COLO829 (cell line): Measurements from ENCODE around the gene CREBBP.

Experiments
- DNase-seq: peaks from one replicate; pipeline ENCODE4 v3.0.0; 2012; ENCODE audit warnings: low spot score

Gene CREBBP

DNA sequence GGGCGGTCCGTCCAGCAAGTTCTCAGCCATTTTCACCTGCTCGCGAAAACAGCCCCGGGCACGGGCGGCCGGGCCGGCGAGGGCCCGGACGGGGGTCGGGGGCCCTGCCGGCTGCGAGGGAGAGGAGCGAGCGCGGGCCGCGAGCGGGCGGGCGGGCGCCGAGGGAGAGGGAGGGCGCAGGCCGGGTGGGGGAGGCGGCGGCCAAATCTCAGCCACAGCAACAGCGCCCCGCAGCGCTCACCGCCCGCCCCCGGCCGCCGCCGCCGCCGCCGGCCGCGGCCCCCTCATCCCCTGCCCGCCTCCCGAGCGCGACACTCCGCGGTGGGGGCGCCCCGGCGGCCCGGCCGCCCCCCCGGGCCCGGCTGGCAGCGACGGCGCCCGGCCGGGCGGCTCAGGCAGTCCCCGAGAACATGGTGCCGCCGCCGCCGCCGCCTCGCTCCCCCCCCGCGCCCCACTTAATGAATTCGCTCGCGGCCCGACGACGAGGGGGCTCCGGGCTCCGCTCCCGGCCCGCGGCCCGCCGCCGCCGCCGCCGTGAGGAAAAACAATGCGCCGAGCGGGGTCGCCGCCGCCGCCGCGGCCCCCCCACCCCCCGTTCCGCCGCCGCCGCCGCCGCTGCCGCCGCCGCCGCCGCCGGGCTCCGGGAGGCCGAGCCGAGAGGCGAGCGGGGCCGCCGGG, 487 bp downstream of the CREBBP start:
- peak; percentile 14 for DNase-seq

- no peak for DNase-seq
These were observed 1.1 kb downstream of the CREBBP start for GRCh38 chr16:3879258-3879886.

GRCh38 chr16:3878610-3879009, 1.9 kb downstream of the CREBBP start:
- no peak for DNase-seq

- no peak for DNase-seq
These were observed 3.8 kb downstream of the CREBBP start for GRCh38 chr16:3876695-3877094.

GRCh38 chr16:3876160-3876559, 4.4 kb downstream of the CREBBP start:
- no peak for DNase-seq

- no peak for DNase-seq
These were observed 5.5 kb downstream of the CREBBP start for GRCh38 chr16:3874794-3875692.

DNA sequence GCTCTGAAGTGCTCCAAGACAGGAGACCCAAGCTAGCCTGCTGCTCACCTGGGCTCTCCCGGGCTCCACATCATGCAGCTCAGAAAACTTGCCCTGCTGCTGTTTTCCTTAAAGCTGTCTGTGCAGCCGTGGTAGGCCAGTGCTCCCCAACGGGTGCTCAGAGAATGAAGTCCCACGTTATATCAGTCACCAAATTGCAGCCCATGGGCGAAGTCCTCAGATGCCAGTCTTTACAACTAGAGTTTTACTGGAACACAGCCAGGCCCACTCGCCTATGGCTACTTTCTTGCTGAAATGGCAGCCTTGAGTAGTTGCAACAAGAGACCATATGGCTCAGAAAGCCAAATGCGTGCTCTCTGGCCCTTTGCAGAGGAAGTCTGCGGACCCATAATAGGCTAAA, 6.3 kb downstream of the CREBBP start:
- no peak for DNase-seq

DNA sequence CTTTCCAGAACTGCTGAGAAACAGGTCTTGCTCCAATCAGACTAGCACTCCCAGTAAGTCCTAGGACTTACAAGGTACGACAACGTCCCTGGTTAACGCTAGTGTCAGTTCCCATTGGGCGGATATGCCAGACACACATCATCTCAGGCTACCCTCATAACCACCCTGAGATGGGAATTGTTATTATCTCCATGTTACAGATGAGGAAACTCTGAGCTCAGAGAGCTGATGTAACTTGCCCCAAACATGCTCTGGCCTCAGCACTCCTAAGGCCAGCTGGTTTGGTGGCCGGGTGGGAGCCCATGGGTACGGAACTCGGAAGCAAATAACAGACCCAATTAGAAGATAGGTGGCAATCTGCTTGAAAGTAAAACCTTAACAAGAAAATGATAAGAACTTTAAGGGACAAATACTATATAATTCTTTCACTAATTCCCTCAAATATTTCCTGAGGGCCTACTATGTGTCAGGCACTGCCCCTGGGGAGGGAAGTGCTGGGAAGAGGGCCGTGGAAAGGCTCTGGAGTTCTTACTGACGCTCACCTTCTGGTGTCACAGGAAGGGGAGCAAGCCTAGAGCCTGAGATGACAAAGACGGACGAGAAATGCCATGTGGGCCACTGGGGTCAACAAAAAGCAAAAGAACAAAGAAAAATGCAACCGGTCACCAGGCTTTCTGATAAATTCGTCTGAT, 6.9 kb downstream of the CREBBP start:
- no peak for DNase-seq

GRCh38 chr16:3872216-3872895, 8.2 kb downstream of the CREBBP start:
- DNase-seq, result no peak

DNA sequence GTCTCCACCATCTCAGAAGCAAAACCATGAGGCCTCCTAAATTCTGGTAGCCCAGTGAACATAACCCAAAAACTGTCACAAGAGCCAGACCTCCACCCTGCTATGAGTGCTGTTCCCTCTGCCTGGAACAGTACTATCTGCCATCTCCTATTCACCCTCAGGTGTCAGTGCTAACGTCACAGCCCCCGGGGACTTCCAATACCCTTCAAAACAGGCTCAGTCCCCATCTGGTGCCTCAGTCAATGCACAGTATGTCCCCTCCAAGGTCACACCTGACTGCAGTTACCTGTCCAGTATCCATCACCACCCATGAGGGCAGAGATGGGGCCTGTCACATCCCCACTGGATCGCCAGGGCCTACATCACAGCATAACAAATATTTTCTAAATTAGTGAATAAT, 11.5 kb downstream of the CREBBP start:
- no peak for DNase-seq

DNA sequence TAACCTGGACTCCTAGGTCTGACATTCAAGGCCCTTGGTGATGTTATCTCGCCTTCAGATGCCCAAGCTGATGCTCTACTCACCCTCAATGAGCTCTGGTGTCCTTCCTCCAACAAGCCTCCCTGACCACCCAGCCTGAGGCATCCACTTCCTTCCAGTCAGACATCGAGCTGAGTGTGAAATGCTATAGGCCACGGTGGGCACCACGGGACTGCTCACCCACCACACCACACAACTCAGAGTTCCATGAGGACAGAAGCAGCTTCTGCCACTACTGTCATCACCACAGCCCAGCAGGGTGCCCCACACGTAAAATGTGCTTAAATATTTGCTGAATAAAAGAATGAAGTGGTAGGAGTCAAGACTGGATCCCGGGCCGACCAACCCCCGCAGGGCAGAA, 12.0 kb downstream of the CREBBP start:
- no peak for DNase-seq

DNA sequence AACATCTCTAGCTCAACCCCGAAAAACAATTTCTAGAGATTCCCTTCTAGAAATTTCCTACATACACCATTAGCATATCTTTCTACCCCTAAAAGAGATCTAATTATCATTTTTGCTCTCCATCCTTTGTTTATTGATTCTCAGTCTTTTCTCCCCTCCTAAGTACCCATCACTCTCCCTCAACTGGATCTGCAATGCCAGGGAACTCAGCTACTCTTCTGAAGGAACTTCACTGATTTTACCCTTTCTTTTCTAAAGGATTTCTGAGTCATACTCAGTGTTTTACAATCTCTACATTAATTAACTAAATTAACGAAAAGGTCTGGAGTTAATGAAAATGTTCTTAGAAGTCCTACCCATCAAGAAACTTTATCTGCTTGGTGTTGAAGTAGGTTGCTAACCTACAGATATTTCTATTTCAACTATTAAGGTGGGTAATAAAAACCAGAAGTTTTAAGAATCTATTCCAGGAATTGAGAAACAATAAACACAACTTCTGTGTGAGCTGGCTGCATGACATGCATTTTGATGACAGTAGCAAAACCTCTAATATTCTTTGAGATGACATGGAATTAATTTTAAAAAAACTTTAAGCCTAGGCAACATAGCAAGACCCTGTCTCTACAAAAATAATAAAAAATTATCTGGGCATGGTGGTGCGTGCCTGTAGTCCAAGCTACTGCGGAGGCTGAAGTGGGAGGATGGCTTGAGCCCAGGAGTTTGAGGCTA, 13.6 kb downstream of the CREBBP start:
- no peak for DNase-seq

DNA sequence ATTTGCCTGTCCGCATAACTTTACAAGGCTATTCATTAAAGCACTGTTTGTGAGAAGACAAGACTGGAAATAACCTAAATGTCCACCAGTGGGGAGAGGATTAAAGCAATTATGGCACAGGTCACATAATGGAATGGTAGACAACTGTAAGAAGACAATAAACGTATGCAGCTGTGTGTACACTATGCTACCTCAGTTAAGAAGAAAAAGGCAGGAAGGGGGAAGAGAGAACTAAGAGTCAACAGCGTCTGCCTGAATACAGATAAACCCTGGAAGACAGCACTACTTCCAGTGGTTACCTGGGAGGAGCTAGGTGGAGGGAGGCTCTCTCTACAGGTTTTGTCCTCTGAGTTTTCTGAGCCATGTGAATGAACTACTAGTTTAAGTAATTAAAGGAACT, 15.3 kb downstream of the CREBBP start:
- no peak for DNase-seq

- no peak for DNase-seq
These were observed 16.0 kb downstream of the CREBBP start for GRCh38 chr16:3864562-3864961.

DNA sequence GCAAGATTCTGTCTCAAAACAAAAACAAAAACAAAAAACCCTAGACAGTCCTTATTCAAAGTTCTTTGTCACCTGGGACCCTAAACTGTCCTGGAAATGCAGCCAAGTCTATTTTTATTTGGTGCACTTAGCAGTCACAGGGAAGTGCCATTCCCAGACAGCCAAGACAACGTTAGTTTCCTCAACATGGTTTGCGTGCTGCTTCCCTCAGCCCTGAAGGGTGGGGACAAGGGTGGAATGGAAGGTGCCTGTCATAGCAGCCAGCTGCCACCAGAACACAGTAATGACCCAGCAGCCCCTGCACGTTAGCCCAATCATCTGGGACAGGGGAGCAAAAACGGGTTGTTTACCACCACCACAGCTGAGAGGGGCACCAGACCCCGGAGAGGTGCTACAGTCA, 16.9 kb downstream of the CREBBP start:
- no peak for DNase-seq

- DNase-seq, result no peak
These were observed 18.6 kb downstream of the CREBBP start for GRCh38 chr16:3861808-3862451.

GRCh38 chr16:3859889-3860288, 20.6 kb downstream of the CREBBP start:
- no peak for DNase-seq

GRCh38 chr16:3858801-3859200, 21.7 kb downstream of the CREBBP start:
- no peak for DNase-seq

DNA sequence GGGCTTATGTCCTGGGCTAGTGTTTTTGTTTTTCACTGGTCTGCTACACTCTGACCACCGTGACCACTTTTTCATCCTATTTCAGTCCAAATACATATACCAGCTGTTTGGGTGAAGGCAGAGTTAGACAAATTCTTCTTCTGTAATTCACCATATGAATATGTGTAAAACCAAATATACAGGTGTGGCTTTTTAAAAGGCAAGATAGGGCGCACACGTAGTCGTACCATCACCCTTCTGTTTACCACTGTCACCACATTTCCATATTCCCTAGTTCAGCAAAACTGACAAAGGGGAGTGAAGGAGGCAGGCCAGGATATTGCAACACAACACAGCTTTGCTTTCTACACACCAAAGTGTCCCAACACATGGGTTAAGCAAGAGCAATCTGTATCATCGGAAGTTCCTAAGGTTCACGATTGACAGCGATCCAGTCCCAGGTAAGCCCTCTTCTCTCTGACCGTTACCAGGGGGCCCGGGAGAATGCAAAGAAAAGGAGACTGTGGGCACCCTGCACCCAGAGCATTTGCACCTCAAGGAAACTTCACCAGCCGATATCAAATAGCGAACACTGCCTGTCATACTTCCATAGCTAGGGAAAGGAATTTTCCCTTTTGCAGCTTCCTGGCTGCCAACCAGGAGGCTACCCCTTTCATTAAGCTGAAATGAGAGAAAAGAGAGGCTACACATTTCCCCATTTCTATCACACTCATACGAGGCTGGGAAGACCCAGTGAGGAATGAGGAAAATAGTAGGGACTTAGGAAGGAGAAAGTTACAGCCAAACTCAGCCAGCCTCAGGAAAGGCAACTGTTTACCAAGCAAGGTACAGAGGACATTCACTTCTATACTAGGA, 23.1 kb downstream of the CREBBP start:
- no peak for DNase-seq
